Ishikawa (cell line): ENCODE measurements around the gene NDUFV1.

ENCODE experiments used
- CEBPB ChIP-seq: IDR thresholded peaks from 2 replicates; pipeline ENCODE4 v1.6.1; 2012
- EP300 ChIP-seq: IDR thresholded peaks from 2 replicates; pipeline ENCODE4 v1.6.1; 2012; ENCODE audit warnings: borderline replicate concordance
- FOXM1 ChIP-seq: IDR thresholded peaks from 2 replicates; pipeline ENCODE4 v1.6.1; 2012; ENCODE audit warnings: low read depth, borderline replicate concordance
- MAX ChIP-seq: IDR thresholded peaks from 2 replicates; pipeline ENCODE4 v1.6.1; 2012
- REST ChIP-seq: IDR thresholded peaks from 2 replicates; pipeline ENCODE4 v1.6.1; 2012; ENCODE audit warnings: low read depth, mild to moderate bottlenecking
- TAF1 ChIP-seq: IDR thresholded peaks from 2 replicates; pipeline ENCODE4 v1.6.1; 2012; ENCODE audit warnings: low read depth, mild to moderate bottlenecking
- TEAD4 ChIP-seq: IDR thresholded peaks from 2 replicates; pipeline ENCODE4 v1.6.1; 2012
- YY1 ChIP-seq: IDR thresholded peaks from 2 replicates; pipeline ENCODE4 v1.6.1; 2012; ENCODE audit warnings: low read depth
- ZBTB7A ChIP-seq: IDR thresholded peaks from 2 replicates; pipeline ENCODE4 v1.6.1; 2012; ENCODE audit warnings: low read depth

GRCh38 chr11:67632175-67632981, 25.6 kb downstream of the NDUFV1 start:
- no peak for TF ChIP-seq TEAD4
- no peak for TF ChIP-seq CEBPB
- TF ChIP-seq YY1 = no peak
- TF ChIP-seq ZBTB7A = no peak
- no peak for TF ChIP-seq TAF1
- no peak for TF ChIP-seq MAX
- no peak for TF ChIP-seq FOXM1
- TF ChIP-seq REST = no peak
- no peak for TF ChIP-seq EP300
